ENCODE results near the gene CHST11.

The CHST11 gene

DNA sequence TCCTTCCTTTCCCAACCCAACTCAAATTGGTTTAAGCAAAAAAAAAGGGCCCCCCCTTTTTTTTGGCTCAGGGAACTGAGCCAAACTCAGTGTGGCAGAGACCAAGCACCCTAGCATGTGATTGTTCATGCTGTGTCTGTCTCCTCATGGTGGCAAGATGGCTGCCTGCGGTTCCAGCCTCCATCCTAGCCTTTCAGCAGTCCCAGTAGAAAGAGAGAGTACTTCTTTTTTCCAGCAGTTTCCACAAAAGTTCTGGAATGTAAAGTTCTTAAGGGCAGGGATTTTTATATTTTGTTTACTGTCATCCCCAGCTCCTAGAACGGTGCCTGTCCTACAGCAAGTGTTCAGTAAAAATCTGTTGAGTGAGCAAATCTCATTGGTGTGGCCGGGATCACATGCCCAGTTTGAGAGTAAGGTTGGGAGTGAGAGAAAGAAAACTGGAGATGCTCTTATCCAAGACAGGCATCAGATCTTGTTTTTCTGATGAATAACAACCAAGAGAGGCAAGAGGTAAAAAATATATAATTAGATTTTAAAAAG is 22.4 kb downstream of the CHST11 start:
- in situ Hi-C loops (cut with MboI; ENCODE audit: low sequenced_read_pairs) = no loop called here

DNA sequence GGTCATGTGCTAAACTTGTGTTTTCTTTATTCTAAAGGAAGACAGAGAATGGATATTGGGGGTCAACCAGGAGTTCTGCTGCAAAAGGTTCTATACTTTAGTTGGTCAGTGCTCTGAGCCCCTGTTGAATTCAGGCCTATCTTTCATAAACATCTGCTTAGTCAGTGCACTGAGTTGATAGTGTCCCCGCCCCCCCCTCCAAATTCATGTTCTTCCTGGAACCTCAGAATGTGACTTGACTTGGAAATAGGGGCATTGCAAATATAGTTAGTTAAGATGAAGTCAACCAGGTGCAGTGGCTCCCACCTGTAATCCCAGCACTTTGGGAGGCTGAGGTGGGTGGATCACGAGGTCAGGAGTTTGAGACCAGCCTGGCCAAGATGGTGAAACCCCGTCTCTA is 23.3 kb downstream of the CHST11 start:
- in situ Hi-C loops (cut with MboI; ENCODE audit: low sequenced_read_pairs) = no loop called here

DNA sequence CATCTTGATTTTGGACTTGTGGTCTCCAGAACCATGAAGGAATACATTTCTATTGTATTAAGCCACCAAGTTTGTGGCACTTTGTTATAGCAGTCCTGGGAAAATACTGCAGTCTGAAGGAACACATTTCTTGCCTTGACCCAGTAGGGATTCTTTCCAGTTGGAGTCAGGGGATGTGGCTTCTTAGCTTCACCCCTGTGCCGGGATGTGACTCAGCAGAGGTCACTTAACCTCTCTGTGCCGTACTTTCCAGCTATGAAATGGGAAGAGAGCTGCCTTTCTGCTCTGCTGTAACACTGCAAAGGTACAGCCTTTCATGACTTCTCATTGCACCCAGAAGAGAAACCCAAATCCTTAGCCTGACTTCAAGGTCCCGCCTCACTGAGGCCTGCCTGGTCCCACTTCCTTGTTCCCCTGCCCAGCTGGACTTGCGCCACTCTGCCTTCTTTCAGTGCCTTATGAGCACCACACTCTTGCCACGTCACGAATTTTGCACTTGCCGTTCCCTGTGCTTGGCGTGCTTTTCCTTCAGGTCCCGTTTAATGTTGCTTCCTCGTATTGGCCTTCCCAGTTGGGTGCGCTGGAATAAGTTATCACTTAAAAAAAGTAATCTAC is 24.2 kb downstream of the CHST11 start:
- in situ Hi-C loops (cut with MboI; ENCODE audit: low sequenced_read_pairs) = no loop called here

DNA sequence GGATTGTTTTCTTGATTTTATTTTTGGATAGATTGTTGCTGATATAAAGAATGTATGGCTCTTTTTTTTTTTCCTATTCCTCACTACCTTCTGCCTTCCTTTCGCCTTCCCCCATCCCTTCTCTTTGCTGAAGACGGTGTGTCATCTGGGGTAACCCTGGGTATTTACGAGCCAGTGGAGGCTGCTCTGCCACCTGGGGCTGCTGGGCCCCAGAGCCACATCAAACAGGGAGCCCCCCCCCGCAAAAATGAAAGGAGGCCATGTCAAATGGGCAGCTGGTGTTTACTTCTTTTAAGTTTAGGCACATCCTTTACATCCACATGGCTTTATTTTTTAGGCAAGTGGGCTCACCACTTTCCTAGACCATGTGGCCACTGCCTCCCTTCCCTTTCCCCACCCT is 25.4 kb downstream of the CHST11 start:
- in situ Hi-C loops (cut with MboI; ENCODE audit: low sequenced_read_pairs) = no loop called here

DNA sequence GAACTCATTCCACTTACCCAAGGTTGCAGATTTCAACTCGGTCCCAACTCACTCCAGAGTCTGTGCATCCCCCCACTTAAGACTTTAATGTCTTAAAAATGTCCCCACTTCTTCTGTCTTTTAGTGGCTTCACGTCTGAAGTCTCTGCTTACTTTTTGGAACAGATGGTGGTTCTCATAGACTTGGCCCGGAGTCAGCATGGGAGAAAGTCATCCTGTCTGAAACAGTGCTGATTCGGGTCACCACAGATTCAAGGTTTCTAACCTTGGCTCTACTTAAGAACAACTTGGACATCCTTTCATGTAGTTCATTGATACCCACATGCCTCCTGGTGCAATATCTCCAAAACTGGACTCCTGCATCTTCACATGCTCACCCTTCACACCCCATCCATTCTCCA is 26.0 kb downstream of the CHST11 start:
- in situ Hi-C loops (cut with MboI; ENCODE audit: low sequenced_read_pairs) = no loop called here

DNA sequence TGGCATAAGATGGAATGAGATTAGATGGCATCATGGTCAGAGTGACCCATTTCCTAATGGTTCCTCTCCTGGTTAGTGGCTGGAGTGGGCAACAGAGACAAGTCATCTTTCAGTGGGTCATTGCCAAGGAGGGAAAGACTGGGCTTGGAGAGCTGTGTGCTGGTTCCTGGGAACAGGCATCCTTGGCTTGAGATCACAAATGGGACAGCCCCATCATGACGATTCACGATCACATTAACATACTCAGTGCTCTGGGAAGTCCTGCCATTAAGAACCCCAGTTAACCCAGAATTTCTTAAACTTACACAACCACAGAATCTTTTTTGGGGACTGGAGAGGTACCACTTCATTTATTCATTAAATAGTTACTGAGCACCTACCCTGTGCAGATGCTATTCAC is 27.3 kb downstream of the CHST11 start:
- in situ Hi-C loops (cut with MboI; ENCODE audit: low sequenced_read_pairs) = no loop called here

DNA sequence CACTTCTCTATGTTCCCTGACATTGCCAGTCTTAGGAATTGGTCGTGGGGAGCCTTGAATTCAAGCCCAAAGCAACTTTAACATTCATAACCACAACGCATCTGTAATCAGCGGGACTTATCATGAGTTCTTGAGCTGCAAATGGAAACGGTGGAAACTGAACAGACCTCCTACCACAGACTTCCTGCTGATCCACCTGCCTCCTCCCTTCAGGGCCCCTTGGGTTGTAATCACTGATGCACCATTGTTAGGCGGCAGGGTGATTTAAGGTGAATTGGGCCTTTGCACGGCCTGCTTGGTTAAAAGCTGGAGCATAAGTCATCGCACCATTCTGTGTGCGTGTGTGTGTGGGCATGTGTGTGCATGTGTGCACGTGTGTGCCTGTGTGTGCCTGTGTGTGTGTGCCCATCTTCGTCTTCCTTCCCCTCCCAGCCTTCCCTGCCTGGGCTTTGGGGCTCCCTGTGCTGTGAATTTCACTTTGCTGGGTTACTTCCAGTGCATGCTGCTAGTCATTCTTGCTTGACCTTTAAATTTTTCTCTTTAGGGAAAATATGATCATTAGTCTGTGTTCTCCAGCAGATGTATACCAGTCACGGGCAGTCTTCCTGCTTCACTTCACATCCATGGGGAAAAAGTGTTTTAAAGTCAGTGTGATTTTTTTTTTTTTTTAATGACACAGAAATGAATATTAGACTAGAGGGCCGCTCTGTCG is 29.1 kb downstream of the CHST11 start:
- in situ Hi-C loops (cut with MboI; ENCODE audit: low sequenced_read_pairs) = no loop called here

DNA sequence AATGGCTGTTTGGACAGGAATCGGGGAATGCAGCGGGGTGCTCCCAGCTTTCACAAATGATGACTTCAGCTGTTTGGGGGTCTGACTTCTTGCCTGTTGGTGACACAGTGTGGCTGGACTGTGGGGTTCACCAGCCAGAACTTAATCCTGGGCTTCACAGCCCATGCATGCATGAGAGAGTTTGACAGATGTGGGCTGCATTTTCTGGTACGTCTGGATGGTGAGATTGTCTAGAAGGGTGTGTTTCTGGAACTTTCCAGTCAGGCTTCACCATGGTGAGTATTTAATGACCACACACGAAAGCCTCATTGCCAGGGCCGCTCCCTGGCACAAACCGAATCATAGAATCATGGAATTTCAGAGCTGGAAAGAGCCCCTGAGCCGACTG is 29.6 kb downstream of the CHST11 start:
- in situ Hi-C loops (cut with MboI; ENCODE audit: low sequenced_read_pairs) = no loop called here

DNA sequence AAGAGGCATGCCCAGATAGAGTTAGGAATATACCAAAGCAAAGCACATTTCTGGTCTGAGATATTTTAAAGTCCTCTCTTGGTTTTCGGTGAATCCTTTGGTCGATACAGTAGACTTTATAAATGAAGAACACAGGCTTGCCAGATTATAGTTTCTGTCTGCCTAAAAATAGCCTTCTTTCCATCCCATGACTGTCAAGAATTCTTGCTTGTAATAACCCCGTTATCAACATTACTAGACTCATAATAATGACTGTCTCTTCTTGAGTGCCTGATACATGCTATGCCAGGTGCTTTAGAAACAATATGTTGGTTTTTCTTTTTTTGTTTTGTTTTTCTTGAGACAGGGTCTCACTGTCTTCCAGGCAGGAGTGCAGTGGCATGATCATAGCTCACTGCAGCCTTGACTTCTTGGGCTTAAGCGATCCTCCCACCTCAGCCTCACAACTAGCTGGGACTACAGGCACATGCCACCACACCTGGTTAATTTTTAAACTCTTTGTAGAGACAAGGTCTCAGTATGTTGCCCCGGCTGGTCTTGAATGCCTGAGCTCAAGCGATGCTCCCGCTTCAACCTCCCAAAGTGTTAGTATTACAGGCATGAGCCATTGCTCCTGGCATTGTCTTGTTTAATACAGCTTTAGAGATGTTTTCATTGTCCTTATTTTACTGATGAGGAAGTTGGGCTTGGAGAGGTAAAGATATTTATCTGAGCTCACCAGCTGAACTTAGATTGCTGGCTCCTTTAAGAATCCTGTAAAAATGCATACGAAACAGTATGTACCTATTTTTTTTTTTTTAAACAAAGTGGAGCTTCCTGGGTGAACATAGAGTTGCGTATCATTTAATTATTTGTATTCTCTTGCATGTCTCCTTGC is 30.4 kb downstream of the CHST11 start:
- in situ Hi-C loops (cut with MboI; ENCODE audit: low sequenced_read_pairs) = no loop called here

DNA sequence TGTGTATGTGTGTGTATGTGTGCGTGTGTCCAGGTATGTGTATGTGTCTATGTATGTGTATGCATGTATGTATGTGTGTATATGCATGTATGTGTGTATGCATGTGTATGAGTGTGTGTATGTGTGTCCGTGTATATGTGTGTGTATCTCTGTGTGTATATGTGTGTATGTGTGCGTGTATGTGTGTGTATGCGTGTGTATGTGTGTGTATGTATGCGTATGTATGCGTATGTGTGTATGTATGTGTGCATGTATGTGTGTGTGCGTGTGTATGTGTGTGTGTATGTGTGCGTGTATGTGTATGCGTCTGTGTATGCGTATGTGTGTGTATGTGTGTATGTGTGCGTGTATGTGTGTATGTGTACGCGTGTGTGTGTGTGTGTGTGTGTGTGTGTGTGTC is 31.6 kb downstream of the CHST11 start:
- in situ Hi-C loops (cut with MboI; ENCODE audit: low sequenced_read_pairs) = no loop called here

DNA sequence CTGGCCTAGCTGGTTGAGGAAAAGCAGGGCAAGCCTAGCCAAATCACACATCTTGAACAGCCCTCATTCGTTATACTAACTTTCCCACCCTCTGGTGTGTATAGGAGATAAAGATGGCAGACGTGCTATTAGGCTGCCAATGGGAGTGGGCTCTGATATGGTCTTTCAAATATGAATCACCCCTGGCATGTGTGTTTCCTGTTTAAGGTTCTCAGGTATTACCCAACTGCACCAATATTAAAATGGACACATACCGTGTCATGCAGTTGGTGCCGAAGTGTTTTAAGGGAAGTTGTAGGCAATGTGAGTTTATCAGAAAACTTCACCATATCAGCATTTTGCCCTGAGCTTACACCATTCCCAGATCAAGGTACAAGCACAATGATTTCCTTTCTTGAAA is 33.4 kb downstream of the CHST11 start:
- in situ Hi-C loops (cut with MboI; ENCODE audit: low sequenced_read_pairs) = no loop called here

DNA sequence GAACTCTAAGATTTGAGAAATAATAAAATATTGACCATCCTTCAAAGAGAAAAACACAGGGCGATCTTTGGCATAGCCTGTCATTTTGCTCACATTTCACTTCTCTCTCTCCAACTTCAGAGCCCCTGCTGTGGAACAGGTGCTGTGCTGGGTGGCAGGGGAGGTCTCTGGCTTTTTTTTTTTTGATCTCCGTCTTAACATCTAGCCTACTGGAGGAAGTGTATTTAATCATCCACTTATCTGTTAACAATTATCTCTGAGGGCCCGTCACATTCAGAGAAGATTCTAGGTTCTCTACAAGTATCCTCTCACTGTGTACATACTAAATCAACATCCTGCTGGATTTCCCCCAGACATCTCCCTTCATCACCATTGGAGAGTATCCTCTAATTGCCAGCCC is 34.1 kb downstream of the CHST11 start:
- in situ Hi-C loops (cut with MboI; ENCODE audit: low sequenced_read_pairs) = no loop called here

DNA sequence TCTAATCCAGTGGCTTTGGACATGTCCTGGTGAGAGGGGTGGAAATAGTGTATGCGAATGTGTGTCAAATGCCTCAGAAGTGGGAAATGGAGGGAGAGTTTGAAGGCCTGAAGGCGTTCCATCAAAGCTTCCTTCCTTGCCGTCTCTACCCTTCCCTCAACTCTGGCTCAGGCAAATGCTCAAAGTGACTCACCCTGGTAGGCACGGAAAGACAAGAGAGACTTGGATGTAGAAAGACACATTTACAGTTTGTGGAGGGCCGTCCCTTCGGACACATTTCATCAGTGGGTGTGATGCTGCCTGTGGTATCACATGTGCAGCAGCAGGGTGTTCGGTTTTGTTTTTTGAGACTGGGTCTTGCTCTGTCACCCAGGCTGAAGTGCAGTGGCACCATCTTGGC is 36.7 kb downstream of the CHST11 start:
- in situ Hi-C loops (cut with MboI; ENCODE audit: low sequenced_read_pairs) = no loop called here

DNA sequence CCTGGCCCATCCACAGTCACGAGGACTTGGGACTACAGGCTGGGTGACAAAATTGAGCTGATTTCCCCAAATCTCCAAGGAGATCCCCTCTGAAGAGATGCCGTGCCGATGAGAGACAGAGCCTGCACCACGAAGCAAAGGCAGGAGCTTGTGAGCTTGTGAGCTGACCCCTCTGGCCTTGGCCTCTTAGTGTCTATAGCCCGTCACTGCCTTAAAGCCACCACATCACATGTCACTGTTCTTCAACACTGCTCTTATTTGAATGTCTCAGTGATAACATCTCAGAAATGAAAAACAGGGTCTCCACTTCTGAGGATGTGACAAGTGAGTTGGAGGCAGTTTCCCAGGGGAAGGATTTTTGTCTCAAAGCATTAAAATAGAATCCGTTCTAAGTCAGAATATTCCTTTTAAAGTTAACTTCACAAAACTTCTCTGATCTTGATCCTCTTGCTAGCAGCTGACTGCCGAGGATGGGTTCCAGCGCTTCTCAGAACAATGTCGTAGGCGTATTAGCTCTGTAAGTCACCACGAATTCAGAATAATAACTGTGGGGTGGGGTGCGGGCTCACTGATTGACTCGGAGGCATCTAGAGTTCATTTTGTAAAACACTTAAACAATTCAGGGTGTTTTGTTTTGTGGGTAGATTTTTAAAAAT is 37.5 kb downstream of the CHST11 start:
- in situ Hi-C loops (cut with MboI; ENCODE audit: low sequenced_read_pairs) = no loop called here

DNA sequence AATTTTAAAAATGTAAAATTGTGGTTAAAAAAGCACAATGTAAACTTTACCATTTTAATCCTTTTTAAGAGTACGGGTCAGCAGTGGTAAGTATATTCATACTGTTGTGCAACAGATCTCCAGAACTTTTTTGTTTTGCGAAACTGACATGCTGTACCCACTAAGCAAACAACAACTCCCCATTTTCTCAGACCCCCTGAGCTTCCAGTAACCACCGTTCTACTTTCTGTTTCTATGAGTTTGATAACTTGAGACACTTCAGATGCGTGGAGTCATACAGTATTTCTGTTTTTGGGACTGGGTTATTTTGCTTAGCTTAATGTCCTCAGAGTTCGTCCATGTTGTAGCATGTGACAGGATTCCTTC is 38.0 kb downstream of the CHST11 start:
- in situ Hi-C loops (cut with MboI; ENCODE audit: low sequenced_read_pairs) = no loop called here

DNA sequence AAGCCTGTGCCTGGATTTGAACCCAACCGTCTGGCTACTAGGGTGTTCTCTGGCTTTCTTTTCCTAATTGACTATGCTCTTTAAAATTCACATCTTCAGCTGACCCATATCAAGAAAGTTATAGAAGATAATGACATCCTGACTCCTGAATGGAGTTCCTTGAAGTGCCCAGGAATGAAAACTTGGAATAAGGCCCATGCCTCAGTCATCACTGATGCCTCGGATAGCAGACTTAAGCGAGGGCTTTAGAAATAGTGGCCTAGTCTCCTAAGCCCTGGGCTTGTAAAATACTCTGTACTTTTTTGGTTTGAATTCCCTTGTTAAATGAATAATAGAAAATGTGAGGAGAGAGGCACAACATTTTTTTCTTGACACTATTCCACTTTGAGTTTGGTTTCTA is 39.0 kb downstream of the CHST11 start:
- in situ Hi-C loops (cut with MboI; ENCODE audit: low sequenced_read_pairs) = no loop called here

DNA sequence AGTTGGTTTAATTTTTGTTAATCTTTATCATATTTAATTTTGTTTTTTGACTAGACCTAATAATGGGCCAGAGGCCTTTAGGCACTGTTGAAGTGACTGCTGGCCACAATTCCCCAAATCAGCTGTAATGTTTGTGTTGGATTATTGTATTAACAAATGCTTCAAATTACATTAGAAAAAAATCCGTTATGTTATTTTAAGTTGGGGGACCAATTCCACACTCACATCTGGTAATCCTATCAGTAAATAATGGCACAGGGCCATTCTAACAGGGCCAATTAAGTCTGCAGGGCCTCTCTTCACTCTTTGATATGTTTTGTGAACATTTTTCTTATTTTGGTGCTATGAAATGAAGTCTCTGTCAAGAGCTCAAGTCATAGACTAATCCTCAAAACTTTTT is 39.6 kb downstream of the CHST11 start:
- in situ Hi-C loops (cut with MboI; ENCODE audit: low sequenced_read_pairs) = no loop called here

DNA sequence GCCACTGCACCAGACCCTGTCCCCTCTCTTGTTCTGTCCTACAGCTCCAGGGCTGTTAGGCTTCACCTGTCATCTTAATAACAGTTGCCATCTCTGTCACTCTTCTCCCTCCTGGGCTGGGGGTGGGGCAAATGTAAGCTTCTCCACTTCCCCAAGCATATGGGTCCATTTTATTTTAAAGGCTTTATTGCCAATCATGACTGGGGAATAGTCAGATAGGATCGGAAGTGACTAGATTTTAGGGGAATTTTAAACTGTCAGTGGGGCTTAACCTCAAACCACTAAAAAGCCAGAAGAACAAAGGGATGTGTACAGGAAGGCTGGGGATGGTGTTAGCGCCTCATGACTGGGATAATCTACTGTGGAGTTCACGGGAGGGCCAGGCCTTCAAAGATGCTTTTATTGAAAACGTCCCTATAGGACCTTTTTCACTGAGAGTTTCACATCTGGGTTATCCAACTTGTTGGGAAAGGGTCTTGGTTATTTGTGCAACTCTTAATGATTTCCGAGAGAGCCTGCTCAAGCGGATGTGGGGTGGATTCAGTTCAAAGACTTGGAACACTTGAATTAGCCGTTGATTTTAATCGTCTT is 41.6 kb downstream of the CHST11 start:
- in situ Hi-C loops (cut with MboI; ENCODE audit: low sequenced_read_pairs) = no loop called here

DNA sequence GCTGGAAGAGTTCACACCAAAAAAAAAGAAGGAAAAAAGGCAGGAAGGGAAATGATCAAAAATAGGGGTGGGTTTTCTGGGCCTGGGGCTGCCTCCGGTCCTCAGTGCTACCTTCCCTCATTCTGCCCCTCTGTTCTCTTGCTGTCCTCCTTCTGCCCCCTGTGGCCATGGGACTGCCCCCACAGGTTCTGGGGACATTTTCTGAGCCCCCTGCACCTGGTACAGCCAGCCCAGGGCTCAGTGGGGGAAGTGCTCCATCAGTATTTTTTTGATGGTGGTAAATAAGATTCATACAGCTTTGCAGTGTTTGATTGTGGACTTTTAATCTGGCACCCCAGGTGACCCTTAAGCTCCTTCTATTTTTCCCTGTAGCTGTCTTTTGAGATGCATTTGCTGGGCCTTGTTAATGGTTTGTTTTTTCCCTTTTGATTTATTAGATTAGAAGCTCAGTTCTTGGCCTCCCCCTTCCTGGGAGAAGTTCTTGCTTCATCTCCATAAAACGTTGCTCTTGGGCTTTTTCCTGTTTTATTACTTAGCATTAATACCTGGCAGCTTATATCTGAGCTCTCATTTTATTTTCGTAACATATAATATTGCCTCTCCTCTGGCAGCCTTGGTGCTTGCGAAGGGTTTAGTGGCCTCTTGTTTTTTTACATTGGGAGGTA is 43.1 kb downstream of the CHST11 start:
- in situ Hi-C loops (cut with MboI; ENCODE audit: low sequenced_read_pairs) = no loop called here

DNA sequence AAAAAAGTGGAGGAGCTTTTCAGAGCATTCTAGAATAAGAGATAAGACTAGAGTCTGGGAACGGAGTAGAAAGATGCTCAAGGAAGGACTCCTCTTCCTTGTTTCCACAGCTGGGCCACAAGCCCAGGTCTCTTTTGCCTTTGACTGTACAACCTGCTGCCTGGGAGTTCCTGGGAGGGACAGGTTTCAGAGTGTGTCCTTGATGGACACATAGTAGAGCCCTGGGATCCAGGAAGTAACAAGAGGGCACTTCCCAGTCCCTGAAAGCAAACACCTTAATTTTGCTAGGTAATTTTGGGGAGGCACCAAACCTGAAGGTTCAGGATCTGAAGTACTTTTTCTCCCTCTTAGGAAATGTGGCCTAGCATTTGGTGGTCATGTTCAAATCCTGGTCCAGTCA is 44.4 kb downstream of the CHST11 start:
- in situ Hi-C loops (cut with MboI; ENCODE audit: low sequenced_read_pairs) = no loop called here

Data from hTERT RPE-1 (cell line).